Retinal pigment epithelial cell (primary cell): Measurements from ENCODE around the gene STX18.

Source experiments
- DNase-seq: peaks from one replicate; pipeline ENCODE4 v3.0.0-alpha.2; 2010; ENCODE audit warnings: low read depth
- H3K4me3 ChIP-seq: 2 replicates; pipeline ENCODE4 v1.5.1; 2011; ENCODE audit warnings: mild to moderate bottlenecking, low read length, control low read depth, moderate library complexity
- CTCF ChIP-seq: conservative IDR thresholded peaks from 2 replicates; pipeline ENCODE4 v1.5.1; 2011; ENCODE audit warnings: low read depth, low read length, control low read depth, inconsistent platforms

STX18 gene

GRCh38 chr4:4408576-4409335 lies 133.1 kb downstream of the STX18 start:
- no peak for TF ChIP-seq CTCF
- no peak overlapping the region for H3K4me3 ChIP-seq
- no peak for DNase-seq

- no peak for TF ChIP-seq CTCF
- no peak for DNase-seq
- H3K4me3 ChIP-seq, result no peak overlapping the region
Measured at GRCh38 chr4:4408132-4408523, 133.7 kb downstream of the STX18 start.

GRCh38 chr4:4407299-4408131 lies 134.3 kb downstream of the STX18 start:
- no peak for DNase-seq
- no peak for TF ChIP-seq CTCF
- no peak overlapping the region for H3K4me3 ChIP-seq

- DNase-seq, result no peak
- no peak for TF ChIP-seq CTCF
- no peak overlapping the region for H3K4me3 ChIP-seq
Measured at GRCh38 chr4:4406455-4407298, 135.2 kb downstream of the STX18 start.

- no peak for DNase-seq
- H3K4me3 ChIP-seq, result no peak overlapping the region
- TF ChIP-seq CTCF, result no peak
Measured at GRCh38 chr4:4405358-4405962, 136.4 kb downstream of the STX18 start.

- H3K4me3 ChIP-seq, result no peak overlapping the region
- no peak for TF ChIP-seq CTCF
- DNase-seq, result no peak
Measured at GRCh38 chr4:4402966-4403365, 138.9 kb downstream of the STX18 start.
